ENCODE data around the gene HLA-DQB1. TPM values are rescaled to one million over a fixed set of nuclear protein-coding genes. Genes with fewer than 3 reads are reported as not detected.
"Not testable (repeated sequence)": the region's sequence is repeated elsewhere in the genome, so short reads cannot be mapped to it uniquely, and the experiment has no call there.

Gene HLA-DQB1
- 10 to 100 TPM in 1 of 2 donors, 1 to 10 TPM in 1; 6.6 to 39.3 TPM for total RNA-seq
- long read RNA-seq, transcript HLA-DQB1-205 (5 exons, 1,642 nt), result major isoform, 8 of 10 reads
- long read RNA-seq, partial matches to known transcripts, result 0 of 10 reads
- long read RNA-seq, other reads (novel, unspliced or antisense), result 2 of 10 reads

GRCh38 chr6:32666420-32667300 lies at the start of gene HLA-DQB1:
Gene HLA-DQB1, minus strand, starts transcription at chr6:32666657. Its CDS starts 50 bp downstream, at chr6:32666607.
- intact Hi-C loops (cut with DNase I, micrococcal nuclease), result no loop called here
- peak; percentile 76 for ATAC-seq
- DNase-seq, result peak; percentile 27 to 32

DNA sequence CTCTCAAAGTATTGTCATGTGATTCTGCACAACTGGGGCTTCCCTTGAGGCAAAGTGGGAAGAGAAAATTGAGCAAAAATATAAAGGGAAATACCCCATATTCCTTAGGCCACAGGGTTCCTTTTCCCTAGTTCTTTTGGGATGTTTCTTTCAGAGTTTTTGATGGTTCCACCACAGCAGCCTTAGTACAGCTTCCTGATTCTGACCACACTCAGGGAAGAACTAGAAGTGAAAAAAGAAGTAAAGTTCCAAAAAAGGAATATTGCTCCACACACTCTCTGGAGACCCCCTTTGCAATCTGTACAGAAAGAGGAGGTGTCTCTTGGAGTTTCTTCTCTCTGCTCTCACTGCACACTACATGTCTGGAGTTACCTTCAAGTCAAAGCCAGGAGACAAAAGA lies 46.8 kb upstream of the HLA-DQB1 start:
- DNase-seq (no peak), ATAC-seq (no peak)
- intact Hi-C loops (cut with DNase I, micrococcal nuclease), result no loop called here

DNA sequence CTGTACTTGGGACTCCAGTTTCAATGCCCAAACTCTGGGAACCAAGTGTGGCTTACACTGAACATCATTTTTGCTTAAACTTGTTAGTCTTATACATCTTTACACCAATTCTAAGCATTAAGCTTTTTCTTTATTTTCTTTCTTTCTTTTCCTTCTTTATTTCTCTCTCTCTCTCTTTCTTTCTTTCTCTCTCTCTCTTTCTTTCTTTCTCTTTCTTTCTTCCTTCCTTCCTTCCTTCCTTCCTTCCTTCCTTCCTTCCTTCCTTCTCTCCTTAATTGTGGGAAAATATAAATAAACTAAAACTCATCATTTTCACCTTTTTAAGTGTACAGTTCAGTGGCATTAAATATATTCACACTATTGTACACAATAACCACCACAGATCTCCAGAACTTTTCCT lies 43.2 kb upstream of the HLA-DQB1 start:
- DNase-seq, result no peak
- intact Hi-C loops (cut with DNase I, micrococcal nuclease), result loop anchor here (10.0 kb wide), 2 partner anchors 75 to 295 kb away; no protein-coding TSS in a partner anchor
- no peak for ATAC-seq

DNA sequence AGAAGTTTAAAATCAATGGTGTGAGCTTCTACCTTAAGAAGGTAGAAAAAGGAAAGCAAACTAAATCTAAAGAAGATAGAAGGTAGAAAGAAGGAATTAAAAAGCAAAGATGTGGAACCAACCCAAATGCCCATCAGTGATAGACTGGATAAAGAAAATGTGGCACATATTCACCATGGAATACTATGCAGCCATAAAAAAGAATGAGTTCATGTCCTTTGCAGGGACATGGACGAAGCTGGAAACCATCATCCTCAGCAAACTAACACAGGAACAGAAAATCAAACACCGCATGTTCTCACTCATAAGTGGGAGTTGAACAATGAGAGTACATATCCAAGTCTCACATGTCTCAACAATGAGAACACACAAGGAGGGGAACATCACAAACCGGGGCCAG lies 38.7 kb upstream of the HLA-DQB1 start:
- not testable (repeated sequence) for DNase-seq, ATAC-seq
- intact Hi-C loops (cut with DNase I, micrococcal nuclease), result loop anchor here (10.0 kb wide), 2 partner anchors 80 to 290 kb away; no protein-coding TSS in a partner anchor

DNA sequence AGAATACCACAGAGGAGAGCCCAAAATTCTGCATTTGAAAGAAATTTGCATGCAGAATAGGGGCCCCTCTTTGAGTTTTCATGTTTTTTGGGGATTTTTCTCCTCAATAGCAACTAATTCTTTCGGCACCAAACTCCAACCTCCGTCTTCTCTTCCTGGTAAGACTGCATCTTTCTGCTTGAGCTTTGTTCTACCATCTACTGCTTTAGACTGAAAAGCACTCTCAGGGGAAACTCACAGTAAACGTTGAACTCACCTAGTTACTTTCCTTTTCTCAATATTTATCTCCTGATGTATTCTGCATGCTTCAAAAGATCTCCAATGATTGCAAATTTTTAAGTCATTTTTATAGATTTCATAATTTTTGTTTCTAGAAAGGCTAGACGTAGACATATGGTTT lies 36.9 kb upstream of the HLA-DQB1 start:
- DNase-seq, result no peak
- ATAC-seq, result no peak
- intact Hi-C loops (cut with DNase I, micrococcal nuclease), result loop anchor here (5.0 to 10.0 kb wide), 3 partner anchors 81 to 289 kb away; no protein-coding TSS in a partner anchor

DNA sequence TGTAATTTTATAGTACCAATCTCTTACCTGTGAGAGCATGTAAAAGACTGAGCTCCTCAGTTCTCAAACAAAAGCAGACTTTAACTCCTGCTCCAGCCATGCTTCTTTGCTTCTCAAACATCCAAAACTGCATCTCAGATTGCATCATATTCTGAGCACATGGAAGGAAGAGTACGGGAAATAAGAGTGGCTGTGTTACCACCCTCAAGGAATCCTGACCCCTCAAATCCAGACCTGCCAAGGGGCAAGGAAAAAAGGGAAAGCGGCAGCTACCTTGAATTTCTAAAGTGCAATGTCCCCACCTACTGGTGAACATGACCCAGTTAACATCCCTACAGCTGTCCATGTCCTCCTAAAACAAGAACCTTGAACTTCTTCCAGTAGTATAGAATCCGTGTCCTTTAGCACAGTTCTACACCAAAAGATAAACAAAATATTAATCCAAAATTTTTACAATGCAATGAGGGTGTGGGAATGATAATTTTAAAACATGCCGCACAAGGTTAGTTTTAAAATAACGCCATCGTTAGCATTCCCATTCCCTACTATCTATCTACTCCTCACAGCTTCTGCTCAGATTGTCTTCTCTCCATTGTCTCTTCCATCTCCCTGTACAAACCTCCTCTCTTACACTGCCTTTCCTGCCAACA lies 34.1 kb upstream of the HLA-DQB1 start:
- DNase-seq, result peak in 1 of 2 donors; percentile 14
- intact Hi-C loops (cut with DNase I, micrococcal nuclease), result loop anchor here (5.0 to 10.0 kb wide), 3 partner anchors 84 to 286 kb away; no protein-coding TSS in a partner anchor
- ATAC-seq, result peak; percentile 76

- ATAC-seq (no peak), DNase-seq (no peak)
- intact Hi-C loops (cut with DNase I, micrococcal nuclease), result loop anchor here in 1 of 2 donors (5.0 kb wide), 1 partner anchor 265 kb away; no protein-coding TSS in a partner anchor
Measured at GRCh38 chr6:32697031-32697430, 30.6 kb upstream of the HLA-DQB1 start.

GRCh38 chr6:32692019-32692418 lies 25.6 kb upstream of the HLA-DQB1 start:
- intact Hi-C loops (cut with DNase I, micrococcal nuclease), result no loop called here
- DNase-seq (peak; percentile 47 to 65), ATAC-seq (peak; percentile 84)

DNA sequence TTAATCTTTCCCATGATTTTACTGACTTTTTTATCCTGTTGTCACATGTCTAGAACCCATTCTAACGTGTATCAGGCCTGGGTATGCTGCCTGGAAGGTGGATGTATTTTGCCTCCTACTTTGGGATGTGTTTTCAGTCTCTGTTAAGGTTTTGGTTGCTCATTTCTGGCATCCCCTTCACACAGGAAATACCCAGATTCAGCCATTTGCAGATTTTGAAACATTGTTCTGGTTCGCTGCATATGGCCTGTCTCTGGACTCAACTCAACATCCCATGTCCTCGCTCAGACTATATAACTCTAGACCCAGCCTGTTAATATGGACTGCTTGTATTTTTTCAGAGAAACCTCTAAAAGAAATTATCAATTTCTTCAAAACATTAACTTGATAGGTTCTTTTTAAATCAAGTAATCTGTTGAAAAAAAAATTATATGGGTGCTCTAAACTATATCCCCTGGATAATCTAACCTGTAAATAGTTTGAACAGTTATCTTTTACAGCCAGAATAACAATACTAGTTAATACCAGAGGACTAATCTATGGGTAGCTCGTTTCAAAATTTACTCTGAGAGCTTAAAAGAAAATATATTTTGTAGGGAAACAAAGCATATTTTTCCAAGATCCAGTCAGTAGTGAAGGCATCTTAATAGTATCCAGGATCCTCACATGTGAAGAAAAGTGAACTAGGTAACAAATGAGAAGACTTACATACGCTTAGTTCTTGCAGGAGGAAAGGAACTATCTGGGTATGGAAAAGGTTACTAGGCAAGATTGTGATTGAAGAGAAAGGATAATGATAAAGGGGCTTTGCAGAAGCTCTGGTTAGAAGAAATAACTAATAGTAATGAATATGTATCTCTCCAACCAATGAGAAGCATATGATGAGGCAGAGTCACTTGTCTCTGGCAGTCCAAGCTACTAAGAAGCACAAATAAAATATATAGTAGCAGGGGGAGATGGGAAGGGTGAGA lies 23.4 kb upstream of the HLA-DQB1 start:
- intact Hi-C loops (cut with DNase I, micrococcal nuclease), result no loop called here
- no peak for ATAC-seq
- DNase-seq, result no peak

DNA sequence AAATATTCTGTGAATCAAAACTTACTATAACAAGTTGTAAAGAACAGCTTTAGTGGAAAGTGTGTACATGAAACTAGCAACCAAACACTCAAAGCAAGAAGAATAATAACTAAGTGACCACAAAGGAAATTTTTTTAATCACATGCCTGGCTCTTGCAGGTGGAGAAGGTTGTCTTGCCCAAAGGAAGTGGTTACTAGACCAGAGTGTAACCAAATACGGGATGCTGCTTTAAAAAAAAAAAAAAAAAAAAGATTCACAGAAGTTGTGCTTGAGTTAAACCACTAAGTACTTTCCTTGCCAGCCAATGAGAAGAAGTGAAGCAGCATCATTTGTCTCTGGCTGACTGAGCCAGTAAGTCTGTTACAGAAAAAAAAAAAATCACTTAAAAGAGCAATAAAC lies 19.1 kb upstream of the HLA-DQB1 start:
- ATAC-seq (peak; percentile 27), DNase-seq (no peak)
- intact Hi-C loops (cut with DNase I, micrococcal nuclease), result no loop called here

- ATAC-seq (no peak), DNase-seq (no peak)
- intact Hi-C loops (cut with DNase I, micrococcal nuclease), result no loop called here
Measured at GRCh38 chr6:32684246-32684645, 17.8 kb upstream of the HLA-DQB1 start.

DNA sequence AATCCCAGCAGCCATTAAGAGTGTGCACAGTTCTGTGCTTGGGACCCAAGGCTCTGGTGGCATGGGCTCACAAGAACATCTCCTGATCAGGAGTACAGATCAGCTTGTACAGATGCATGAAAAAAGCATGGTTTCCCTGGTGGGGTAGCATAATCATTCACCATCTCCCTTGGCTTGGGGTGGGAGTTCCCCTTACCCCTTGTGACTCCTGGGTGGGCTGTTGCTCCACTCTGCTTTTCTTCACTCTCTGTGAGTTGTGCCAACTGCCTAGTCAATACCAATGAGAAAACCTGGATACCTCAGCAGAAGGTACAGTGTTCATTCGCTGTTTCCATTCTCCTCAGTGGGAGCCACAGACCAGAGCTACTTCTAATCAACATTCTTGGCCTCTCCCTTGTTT lies 13.6 kb upstream of the HLA-DQB1 start:
- intact Hi-C loops (cut with DNase I, micrococcal nuclease), result no loop called here
- DNase-seq (no peak), ATAC-seq (no peak)

DNA sequence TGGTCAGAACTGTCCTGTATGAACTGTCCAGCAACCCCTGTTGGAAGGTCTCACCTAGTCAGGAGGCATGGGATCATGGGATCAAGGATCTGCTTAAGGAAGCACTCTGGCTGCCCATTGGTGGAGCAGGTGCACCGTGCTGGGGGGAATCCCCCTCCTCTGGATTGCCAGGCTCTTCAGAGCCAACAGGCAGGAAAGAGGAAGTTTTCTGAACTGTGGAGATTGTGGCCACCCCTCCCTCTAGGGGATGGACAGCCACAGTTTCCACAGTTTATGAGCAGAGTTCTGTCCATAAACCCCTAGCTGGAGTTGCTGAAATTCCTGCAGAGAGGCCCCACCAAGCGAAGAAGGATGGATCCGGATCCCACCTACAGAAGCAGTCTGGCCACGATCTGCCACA lies 13.0 kb upstream of the HLA-DQB1 start:
- DNase-seq, result no peak
- ATAC-seq, result no peak
- intact Hi-C loops (cut with DNase I, micrococcal nuclease), result no loop called here

- intact Hi-C loops (cut with DNase I, micrococcal nuclease); ATAC-seq: not testable (repeated sequence)
Measured at GRCh38 chr6:32674123-32674522, 7.7 kb upstream of the HLA-DQB1 start.

GRCh38 chr6:32671908-32672307 lies 5.5 kb upstream of the HLA-DQB1 start:
- ATAC-seq; intact Hi-C loops (cut with DNase I, micrococcal nuclease); DNase-seq: not testable (repeated sequence)

More at GRCh38 chr6:32674123-32674522, 7.7 kb upstream of the HLA-DQB1 start:
- not testable (repeated sequence) for DNase-seq

DNA sequence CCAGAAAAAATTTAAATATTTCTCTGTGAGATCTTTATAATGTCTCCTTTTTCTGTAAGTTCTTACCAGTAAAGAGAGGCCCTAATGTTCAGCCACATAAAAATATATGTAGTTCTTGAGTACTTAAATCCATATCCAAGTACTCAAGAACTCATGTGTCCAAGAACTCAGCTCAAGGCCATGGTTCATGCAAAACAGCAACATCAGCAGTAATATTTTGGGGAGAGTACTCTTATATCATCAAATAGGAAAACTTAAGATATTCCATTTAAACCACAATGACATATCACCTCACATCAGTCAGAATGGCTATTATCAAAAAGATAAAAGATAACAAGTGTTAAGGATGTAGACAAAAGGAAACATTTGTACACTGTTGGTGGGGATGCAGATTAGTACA lies 3.4 kb upstream of the HLA-DQB1 start:
- intact Hi-C loops (cut with DNase I, micrococcal nuclease), result no loop called here
- DNase-seq, result no peak
- no peak for ATAC-seq

DNA sequence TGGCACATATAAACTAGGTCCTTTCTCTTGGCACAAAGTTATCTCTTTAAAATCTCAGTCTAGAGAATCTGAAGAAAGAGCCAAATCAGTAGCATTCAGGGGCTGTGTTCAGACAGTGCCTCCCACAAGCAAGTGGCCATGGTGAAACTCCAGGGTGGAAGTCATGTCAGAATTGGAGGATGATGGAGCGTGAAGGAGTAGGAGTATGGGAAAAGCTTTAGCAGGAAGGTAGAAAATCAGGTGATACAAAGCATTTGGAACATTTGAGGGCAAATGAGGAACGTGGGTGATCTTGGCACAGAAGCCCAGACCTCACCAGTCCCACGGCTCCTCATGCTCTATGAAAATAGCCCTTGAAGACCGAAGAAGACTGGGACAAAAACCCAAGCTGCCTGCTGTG lies 2.8 kb upstream of the HLA-DQB1 start:
- ATAC-seq (no peak), DNase-seq (no peak)
- intact Hi-C loops (cut with DNase I, micrococcal nuclease), result no loop called here

DNA sequence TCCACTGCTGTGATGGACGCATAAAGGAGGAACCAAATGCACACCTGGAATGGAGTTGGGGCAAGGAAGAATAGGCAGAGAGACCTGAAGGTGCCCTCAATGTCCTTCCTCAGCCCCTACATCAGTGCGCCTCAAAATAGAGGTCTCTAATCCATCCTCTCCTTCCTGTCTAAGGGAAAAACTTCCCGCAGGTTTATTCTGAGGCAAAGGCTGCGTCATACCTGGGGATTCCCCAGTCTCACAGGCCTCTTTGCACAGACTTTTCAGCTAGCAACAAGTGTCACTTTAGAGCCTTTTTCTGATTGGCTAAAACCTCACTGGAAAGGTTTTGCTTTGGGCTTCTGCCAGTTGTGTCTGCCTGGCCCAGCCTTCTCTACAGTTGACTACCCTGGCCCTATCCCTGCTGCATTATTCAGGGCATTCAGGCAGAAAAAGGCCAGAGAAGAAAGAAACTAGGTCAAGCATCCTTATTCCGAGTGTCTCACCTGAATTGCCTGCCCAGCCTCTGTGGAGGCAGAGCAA lies 1.8 kb upstream of the HLA-DQB1 start:
- ATAC-seq, result peak; percentile 94
- DNase-seq, result peak; percentile 51 to 53
- intact Hi-C loops (cut with DNase I, micrococcal nuclease), result no loop called here
